GM19455 (cell line): Measurements from ENCODE around the gene PELI3.
A peak's percentile ranks its signal among the peaks of the same experiment; 100 is the strongest.

Experiments used
- ATAC-seq: cut with Tn5 transposase; IDR thresholded peaks from one replicate; pipeline ENCODE4 v1.9.1; 2021; ENCODE audit not compliant: unreplicated experiment

Gene PELI3

DNA sequence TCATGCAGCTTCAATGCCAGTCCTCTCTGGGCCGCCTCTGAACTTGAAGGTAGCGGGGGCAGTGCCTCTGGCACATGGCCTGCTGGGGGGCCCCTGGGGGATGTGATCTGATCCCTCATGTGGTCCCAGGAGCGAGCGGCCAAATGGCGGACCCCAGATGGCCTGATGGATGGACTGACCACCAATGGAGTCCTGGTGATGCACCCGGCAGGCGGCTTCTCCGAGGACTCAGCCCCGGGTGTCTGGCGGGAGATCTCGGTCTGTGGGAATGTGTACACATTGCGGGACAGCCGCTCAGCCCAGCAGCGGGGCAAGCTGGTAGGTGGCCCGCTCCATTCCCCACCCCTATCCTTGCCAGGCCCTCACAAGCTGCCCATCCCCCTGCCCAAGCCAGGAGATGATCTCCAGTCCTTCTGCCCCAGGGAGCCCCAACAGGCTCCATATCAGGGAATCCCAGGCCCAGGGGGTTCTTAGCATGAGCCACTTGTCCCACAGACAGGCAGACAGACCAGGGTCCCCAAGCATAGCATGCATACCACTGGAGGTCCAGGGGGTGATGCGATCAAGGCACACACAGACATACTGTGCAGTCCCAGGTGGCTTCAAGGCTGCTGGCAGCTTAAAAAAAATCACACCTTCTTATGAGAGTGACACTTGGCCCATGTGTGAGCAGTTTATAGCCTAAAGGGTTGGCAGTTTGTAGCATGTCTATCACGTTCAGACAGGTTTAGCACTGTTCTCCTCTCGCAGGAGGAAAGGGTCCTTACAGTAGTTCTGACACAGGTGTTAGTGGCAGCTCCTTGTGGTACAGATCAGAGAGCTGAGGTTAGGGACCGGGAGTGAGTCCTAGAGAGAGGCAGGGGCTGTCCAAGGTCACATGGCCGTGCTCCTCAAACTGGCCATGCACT is 7.2 kb downstream of the PELI3 start:
- no peak for ATAC-seq

- ATAC-seq, result no peak
Observed at GRCh38 chr11:66475349-66476172, 8.9 kb downstream of the PELI3 start.

GRCh38 chr11:66476173-66476840 is 9.6 kb downstream of the PELI3 start:
- no peak for ATAC-seq

- no peak for ATAC-seq
Observed at GRCh38 chr11:66476841-66477251, 10.1 kb downstream of the PELI3 start.

DNA sequence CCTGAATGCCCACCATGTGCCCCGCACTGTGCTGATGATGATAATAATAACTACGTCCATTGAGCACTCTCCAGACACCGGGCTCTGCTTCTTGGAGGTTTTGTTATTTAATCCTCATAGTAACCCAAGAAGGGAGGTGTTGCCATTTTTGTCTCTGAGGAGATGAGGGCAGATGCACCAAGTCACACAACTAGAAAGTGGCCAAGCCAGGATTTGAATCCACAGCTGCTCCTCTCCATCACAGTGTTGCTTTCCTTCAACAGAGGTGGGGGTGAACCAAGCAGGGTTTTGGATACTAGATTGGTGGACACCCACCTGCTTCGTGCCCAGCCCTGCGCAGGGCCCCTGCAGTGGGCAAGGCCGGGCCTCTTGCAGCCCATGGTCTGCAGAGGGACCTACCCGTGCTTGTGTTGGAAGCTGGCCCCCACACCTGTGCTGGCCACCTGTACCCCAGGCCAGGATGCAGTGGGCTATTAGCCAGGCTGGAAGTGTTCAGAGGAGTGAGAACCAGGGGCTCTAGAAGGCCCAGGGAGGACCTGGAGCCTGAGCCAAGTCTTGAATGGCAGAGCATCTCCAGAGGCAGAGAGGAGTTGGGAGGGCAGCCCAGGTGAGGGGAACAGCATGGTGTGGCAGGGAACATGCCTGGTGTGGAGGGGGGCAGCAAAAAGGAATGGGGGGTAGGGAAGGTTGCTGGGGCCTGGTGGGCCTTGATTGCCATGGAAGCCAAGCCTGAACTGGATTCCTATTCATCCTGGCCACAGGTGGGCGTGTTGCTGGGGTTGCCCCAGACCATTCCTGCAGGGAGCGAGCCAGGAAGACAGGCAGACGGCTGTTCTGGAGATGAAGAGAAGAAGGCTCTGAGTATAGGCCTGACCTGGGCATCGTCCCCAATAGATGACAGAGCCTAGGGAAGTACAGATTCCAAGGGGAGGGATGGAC is 10.8 kb downstream of the PELI3 start:
- no peak for ATAC-seq

DNA sequence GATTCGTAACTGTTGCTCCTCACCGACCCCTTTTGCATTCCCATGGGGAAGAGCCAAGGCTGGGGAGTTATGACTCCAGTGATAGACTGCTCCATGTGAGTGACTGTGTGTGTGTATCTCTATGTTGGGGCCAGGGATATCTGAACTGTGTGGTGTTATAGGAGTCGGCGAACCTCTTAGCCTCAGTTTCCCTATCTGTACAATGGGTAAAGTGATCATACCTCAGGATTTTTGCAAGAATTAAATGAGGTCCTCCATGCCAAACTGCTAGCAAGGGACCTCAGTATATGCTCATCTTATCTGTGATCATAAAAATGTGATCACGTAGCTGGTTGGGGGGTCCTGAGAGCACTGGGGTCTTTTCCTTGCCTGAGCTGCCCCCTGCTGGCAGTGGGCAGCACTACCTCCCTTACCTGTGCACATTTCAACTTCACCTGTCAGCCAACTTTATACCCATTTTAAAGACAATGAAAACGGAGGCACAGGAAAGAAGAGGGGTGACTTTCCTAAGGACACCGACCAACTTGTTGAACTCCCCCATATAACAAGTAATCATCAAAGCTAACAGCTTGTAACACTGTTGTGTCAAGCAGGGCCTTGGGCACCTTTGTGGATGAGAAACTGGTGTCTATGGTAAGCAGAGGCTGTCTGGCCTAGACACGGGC is 12.2 kb downstream of the PELI3 start:
- no peak for ATAC-seq

- peak; percentile 3 for ATAC-seq
Observed at GRCh38 chr11:66479394-66480116, 12.8 kb downstream of the PELI3 start.

- peak; percentile 90 for ATAC-seq
Observed at GRCh38 chr11:66480117-66480938, 13.6 kb downstream of the PELI3 start, which contains the start of gene DPP3. Gene DPP3 (plus strand): TSS chr11:66480434. CDS start chr11:66482201, 1,767 bp downstream.

DNA sequence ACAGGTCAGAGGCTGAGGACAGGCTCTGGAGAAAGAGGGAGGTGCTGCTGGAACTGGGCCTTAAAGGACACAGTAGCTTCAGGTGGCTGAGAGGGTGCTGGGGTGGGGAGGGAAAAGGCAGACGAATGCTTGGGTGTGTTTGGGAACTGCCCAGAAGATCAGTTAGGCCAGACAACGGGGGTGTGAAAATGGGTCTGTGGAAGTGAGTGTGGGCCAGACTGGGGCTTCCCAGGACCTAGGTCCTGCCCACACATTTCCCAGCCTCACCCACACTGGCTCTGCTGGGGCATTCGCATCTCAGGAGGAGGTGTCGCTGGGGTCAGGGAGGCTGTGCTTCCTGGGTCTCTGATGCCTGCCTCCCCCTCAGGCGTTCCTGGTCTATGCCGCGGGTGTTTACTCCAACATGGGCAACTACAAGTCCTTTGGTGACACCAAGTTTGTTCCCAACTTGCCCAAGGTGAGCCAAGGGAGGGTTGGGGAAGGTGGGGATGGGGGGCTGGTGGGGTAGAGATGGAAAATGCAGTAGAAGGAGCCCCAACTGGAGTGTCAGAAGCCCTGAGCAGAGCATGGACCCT is 18.2 kb downstream of the PELI3 start:
- ATAC-seq, result no peak

DNA sequence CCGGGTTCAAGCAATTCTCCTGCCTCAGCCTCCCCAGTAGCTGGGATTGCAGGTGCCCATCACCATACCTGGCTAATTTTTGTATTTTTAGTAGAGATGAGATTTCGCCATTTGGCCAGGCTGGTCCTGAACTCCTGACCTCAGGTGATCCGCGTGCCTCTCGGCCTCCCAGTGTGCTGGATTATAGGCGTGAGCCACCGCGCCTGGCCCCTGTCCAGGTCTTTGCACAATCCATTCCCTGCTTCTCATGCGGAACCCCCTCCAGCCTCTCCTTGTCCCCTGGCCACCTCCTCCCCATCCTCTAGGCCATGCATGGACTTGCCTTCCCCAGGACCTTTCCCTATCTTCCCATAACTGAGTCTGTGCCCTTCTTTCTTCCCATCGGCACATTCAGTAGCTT is 22.3 kb downstream of the PELI3 start:
- no peak for ATAC-seq

DNA sequence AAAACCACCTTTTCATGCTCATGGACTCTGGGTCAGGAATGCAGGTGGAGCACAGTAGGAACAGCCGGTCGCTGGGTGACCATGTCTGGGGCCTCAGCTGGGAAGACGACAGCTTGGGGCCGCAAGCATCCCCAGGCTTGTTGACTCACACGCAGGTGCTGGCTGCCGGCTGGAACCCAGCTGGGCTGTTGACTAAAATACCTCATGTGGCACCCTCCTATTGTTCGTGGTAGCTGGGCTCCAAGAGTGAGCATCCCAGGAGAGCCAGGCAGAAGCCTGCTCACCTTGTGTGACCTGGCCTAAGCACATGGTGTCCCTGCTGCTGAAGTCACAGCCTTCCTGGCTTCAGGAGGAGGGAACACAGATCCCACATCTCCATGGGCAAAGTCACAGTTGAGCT is 22.9 kb downstream of the PELI3 start:
- ATAC-seq, result no peak

GRCh38 chr11:66491315-66491935 is 24.7 kb downstream of the PELI3 start:
- no peak for ATAC-seq

GRCh38 chr11:66492161-66492865 is 25.6 kb downstream of the PELI3 start:
- ATAC-seq, result no peak

DNA sequence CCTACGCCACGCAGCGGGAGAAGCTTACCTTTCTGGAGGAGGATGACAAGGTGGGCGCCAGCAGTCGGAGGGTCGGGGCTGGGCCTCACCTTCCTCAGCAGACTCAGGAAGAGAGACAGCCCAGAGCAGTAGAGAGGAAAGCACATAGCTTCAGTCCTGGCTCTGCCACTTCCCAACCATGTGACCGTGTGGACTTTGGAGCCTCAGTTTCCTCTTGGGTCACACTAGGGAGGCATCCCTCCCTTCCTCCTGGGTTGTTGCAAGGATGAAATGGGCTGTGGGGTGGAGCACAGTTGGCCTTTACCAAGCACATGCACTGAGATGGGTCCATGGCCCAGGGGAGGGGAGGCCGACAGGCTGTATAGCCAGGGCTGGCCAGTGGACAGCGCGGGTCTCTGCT is 26.4 kb downstream of the PELI3 start:
- no peak for ATAC-seq

GRCh38 chr11:66494458-66494857 is 27.8 kb downstream of the PELI3 start:
- no peak for ATAC-seq

DNA sequence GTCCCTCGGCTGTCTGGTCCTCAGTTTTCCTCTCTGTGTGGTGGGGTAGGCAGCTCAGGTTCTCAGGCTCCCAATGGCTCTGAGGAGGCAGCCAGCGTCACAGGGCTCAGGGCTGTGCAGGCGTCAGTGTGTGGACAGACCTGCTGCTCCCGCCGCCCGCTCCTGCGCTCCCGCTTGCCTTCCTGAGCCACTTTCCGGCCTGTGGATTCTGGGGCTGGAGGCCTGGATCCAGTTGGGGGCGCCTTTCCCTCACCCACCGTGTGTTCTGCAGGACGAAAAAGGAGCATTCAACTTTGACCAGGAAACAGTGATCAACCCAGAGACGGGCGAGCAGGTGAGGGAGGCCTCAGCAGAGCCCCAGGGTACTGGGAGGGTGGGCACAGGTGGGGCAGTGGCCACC is 28.2 kb downstream of the PELI3 start:
- no peak for ATAC-seq

GRCh38 chr11:66495401-66495854 is 28.7 kb downstream of the PELI3 start:
- ATAC-seq, result no peak
